NCI-H1436 treated with DMSO at 0.1 percent for 48 hours (cell line): Measurements from ENCODE around the gene OR14C36.
"Not testable (repeated sequence)": the region's sequence is repeated elsewhere in the genome, so short reads cannot be mapped to it uniquely, and the experiment has no call there.

Experiments used
- DNase-seq: peaks from one replicate; lab custom pipeline; 2025; lab: John Stamatoyannopoulos, UW

Gene OR14C36, protein sequence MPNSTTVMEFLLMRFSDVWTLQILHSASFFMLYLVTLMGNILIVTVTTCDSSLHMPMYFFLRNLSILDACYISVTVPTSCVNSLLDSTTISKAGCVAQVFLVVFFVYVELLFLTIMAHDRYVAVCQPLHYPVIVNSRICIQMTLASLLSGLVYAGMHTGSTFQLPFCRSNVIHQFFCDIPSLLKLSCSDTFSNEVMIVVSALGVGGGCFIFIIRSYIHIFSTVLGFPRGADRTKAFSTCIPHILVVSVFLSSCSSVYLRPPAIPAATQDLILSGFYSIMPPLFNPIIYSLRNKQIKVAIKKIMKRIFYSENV

DNA sequence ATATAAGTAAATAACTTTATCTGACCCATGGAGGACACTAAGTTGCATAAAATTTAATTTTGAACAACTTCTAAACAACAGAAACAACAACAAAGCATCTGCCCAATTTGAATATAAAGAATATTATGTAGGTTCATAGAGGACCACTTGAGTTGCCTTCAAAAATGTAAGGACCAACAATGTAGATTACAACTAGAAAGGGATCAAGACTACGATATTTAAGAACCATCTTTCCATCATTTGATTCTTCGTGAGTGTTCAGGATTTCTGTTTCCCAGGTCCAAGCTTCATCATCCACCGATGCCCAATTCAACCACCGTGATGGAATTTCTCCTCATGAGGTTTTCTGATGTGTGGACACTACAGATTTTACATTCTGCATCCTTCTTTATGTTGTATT, at the start of gene OR14C36:
TSS of gene OR14C36 (plus strand) at position 301 of the 400 bp plus-strand sequence. CDS start at position 301, 0 bp downstream.
- DNase-seq, result no peak

DNA sequence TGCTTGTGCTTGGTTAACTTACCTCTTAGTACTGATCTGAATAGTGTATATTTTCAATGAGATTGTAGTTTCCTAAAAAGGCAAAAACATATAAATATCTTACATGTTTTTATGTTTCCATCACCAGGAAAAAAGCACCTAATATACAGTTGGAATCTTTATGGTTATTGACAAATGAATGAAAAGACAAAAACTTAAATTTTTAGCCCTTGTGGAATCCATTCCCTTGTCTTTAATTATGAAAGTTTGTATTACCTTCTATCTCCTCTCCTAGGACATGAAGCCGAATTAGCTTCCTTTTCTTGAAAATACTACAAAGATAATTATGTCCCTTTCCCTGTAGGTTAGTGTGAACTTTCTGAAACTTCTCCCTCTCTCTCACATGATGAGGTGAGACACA, 45.3 kb upstream of the OR14C36 start, which contains the start of gene OR2T12:
TSS of gene OR2T12 (minus strand) at position 101 of the 400 bp plus-strand sequence. CDS start 7,846 bp downstream, outside the sequence.
- DNase-seq, result no peak

DNA sequence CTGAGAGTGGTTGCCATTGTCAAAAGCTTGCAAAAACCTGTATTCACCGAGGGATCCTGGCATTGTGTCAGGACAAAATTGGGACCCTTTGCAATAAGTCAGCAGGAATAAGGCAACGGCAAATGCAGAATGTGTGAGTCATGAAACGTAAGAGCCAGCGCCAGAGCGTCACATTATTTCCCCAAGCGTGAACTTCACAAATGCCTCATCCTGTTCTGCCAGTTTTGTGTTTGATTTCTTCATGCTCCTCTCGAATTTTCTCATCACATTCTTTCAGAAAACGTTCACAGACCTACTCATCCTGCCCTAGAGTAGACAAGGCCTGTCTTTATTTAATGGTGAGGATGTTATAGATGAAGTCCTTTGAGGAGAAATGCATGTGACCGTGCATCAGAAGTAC, 42.9 kb upstream of the OR14C36 start:
- DNase-seq, result not testable (repeated sequence)

DNA sequence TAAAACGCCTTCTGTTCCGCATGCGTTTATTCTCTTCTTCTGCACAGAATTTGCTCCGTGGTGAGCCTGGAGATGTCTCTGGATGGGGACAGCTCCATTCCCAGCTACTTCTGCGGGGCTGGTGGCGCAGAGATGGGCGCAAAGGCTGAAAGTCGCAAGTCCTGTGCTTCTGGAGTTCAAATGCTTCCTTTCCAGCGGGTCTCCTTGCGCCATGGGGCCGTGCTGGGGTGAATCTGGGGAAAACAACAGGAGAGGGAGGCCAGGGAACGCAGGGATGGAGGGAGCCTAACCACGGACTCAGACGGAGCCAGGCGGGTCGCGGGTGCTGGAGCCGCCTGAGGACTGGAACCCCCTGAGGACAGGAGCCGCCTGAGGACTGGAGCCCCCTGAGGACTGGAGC, 42.5 kb upstream of the OR14C36 start:
- DNase-seq, result no peak

DNA sequence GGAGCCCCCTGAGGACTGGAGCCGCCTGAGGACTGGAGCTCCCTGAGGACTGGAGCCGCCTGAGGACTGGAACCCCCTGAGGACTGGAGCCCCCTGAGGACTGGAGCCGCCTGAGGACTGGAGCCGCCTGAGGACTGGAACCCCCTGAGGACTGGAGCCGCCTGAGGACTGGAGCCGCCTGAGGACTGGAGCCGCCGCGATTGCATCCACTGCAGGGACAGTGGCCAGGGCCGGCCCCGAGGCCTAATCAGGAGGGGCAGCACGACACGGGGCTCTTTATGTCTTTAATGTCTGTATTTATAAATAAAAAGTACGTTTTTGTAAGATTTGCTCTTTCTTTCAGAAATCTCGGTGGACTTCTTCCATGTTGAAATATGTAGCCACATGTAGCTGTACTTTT, 41.8 kb upstream of the OR14C36 start:
- not testable (repeated sequence) for DNase-seq

DNA sequence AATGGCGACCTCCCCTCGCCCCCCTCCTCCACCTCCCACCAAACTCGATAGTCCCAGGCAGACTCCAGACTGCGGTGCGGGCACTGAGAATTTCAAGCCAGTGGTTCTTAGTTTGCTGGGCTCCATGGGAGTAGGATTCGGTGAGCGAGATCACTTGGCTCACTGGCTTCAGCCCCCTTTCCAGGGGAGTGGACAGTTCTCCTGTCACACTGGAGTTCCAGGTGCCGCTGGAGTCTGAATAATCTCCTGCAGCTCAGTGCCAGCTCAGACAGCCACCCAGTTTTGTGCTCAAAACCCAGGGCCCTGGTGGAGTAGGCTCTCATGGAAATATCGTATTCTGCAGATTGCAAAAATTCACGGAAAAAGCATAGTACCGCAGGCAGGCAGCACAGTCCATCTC, 31.8 kb upstream of the OR14C36 start:
- DNase-seq, result no peak

DNA sequence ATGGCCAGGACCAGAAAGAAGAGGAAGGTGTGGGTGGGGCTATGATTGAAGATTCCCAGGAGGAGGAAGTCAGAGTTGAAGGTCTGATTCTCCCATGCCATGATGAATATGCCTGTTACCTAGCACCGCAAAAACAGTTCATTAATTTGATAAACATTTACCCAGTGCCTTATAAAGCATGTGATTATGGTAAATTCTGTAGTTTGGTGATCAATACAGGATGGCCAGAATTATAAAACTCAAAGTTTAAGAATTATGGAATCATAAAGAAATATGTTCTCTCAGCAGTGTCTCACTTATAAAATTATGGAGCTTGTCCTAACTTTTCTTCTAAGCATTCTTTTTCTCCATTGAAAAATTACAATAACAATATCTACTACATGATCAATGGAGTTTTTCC, 24.1 kb upstream of the OR14C36 start, which contains the start of gene OR2M7:
TSS of gene OR2M7 (minus strand) at position 101 of the 400 bp plus-strand sequence. CDS start at position 101, 0 bp downstream.
- no peak for DNase-seq

DNA sequence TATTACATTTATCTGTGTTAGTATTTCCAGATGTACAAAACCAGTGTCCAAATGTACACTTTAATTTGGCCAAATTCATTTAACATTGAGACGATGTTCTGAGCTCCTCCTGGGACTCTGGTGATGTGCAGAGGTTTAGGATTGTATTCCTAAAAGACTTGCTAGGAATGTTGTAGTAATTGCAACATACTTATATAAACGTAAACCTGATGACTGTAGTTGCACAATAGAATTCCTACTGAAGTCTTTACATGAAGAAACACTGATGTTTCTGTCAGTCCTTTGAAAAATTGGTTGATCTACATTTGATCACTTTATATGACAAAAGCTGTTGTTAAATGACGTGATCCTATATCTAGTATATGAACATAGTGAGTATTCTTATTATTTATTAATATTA, 5.1 kb upstream of the OR14C36 start:
- DNase-seq, result no peak

DNA sequence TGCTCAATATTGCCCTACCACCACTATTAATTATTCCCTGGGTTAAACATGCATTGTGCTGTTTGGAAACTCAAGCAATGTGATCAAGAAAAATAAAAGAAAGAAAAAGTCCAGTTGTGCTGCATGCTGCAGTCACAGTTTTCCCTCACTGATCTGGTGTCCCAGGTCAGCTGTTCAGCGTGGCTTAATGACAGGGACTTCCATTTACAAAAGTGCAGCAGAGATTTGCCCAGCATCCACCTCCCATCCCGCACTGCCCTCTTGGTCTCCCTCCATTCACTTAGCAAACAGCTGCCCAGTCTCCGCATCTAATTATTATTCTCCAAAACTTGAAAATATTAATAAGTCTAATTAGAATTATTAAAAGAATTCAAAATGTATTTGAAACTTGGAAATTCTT, 10.8 kb downstream of the OR14C36 start:
- no peak for DNase-seq

DNA sequence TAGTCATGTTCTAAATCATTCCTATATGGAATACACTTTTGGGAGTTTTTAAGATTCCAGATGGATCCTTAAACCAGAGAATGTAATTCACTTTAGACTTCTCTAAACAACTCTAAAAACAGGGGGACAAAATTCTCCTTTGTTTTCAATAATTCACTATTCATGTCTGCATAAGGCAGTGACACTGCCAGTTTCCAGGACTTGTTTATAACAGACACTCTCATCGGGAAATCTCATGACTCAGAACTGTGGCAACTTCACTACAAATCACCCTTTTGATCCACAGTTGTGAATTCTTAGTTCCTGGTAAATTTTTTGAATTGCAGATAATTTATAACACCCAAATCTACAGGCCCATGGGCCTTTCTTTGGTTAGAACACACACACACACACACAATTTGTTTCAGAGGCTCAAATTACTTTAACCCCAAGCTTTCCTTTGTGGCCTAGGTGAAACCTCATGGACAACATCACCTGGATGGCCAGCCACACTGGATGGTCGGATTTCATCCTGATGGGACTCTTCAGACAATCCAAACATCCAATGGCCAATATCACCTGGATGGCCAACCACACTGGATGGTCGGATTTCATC, 12.6 kb downstream of the OR14C36 start, which contains the start of gene OR2T4:
TSS of gene OR2T4 (plus strand) at position 545 of the 595 bp plus-strand sequence. CDS start at position 545, 0 bp downstream.
- no peak for DNase-seq

DNA sequence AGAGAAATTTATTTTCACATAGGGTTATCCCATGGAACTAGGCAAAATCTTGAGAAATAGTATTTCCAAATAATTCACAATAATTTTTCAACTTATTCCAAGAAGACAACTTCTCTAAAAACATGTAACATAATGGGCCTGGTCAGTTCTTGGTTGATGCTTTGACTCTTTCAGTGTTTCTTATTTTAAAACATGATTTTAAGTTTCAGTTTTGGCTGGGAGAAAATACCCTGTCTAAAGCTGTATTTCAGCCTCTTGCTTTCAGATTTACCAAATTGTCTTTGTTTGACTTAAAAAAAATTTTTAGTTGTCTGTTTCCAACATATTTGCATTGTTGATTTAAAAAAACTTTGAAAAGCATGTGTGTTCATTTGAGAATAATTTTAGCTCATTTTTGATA, 18.0 kb downstream of the OR14C36 start:
- DNase-seq, result no peak

DNA sequence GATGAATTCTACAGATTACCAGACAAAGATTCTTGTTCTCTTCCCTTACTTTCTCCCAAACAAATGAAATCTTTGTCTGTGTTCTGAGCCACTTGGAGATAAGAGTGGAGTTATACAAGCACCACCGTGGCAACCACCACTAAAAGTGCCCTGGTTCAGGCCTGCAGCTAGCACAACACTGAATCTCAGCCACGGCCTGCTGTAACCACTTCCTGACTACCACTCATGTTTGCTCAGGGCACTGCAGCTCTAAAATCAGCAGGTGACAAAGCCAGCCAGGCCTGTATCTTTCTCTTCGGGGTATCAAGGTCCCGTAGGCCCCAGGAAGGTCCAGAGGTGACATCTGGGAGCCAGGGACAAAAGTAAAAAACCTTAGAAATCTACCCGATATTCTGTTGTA, 23.8 kb downstream of the OR14C36 start:
- no peak for DNase-seq

DNA sequence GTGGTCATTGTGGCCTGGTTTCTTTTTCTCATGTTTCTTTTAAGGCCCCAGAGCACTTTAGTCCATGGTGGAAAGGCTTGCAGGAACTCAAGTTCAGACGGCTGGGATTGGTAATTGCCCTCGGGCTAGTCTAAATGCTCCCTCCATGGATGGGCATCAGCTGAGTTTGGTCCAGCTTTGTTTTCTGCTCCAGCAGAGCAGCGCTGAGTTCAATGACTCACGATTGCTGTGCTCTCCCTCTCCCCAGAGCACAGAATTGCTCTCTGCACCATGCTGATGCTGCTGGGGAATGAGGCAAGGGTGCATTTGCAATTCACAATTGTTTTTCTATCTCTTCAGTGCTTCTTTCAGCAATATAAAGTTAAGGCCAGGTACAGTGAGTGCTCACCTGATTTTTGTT, 25.2 kb downstream of the OR14C36 start:
- DNase-seq, result no peak

DNA sequence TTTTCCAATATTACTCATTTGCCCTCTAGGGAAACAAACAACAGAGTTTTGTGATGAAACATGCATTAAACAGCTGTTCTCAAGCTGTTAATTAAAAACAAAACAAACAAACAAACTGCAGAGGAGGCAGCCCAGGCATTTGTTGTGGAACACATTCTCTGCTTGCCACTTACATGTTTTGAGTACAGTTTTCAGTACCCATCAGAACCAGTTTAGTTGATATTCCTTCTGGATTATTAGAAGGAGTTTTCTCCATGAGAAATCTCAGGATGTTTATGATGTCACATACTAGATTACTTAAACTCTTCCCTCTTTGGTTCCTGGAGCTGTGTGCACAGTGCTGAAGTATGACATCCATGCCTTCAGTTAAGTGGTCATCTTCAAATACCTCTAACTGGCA, 26.9 kb downstream of the OR14C36 start, which contains the start of gene OR2T6:
TSS of gene OR2T6 (plus strand) at position 301 of the 400 bp plus-strand sequence. CDS start 11,863 bp downstream, outside the sequence.
- no peak for DNase-seq

DNA sequence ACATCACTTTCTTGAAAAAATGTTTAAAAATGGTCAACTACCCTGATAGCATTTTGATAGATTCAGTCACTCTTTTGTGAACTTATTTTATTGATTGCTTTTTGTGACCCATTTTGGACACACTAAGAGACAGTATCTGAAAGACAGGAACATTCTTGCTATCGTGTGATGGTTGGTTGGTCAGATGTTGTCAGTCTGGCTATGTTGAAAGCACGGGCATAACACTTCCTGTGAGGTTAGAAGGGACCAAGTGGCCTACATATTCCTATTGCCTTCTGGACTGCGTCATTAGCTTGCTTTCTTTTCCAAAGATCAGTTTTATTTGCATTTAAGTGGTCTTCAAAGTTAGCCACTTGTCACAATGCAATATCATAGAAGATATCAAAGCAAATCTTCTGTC, 28.3 kb downstream of the OR14C36 start:
- DNase-seq, result no peak

DNA sequence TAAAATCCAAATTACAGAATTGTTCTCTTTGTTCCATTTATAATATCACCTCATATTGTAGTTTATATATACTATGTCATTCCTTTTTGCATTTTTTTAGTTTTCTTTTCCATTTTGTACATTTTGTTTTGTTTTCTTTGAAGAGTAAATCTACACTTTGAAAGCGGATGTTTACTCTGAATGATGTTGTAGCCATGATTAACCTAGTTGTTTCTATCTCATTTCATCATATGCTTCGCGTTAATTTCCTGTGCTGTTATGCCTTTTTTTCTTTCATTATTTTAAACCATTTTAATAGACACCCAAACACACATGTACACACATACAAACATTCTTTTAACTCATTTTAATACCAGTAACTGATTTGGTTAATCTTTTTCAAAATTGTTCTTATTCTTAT, 32.3 kb downstream of the OR14C36 start:
- DNase-seq, result no peak

DNA sequence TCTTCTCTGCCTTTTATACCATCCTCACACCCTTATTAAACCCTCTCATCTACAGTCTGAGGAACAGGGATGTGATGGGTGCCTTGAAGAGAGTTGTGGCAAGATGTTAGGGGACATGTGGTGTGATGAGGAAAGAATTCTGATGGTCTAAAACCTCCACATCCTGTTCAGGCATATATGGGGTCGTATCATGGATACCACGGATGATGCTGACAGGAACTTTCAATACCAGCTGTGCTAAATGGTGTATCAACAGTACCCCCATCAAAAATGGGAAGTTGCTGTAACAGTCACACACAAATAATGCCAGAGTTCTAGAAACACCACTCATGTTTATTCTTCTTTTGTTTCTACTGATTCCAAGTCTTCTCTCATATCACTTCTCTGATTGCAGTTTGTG, 39.9 kb downstream of the OR14C36 start:
- DNase-seq, result no peak

DNA sequence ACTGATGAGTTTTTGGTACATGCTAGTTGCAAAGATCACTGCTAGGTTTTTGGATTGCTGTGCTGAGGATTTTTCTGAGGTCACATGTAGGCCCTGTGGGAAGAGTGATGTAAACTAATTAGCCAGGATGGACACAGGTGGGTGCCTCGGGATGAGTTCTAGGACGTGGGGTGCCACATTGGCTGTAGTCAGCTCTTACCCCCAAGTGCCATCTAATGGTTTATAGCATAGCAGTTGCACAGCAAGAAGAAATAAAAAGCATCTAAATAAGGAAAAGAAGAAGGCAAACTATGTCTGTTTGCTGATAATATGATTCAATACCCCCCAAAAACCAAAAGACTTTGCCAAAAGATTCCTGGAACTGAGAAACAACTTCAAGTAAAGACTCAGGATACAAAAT, 44.5 kb downstream of the OR14C36 start:
- DNase-seq, result no peak
